Stimulated activated CD4-positive, alpha-beta T cell treated with anti-CD3 and anti-CD28 coated beads, Interleukin-4, amount 100 ng/mL, for 24 hours (primary cell): ENCODE measurements around the gene PCDH15.

Experiments
- DNase-seq: peaks from one replicate; pipeline ENCODE4 v3.0.0-alpha.2; 2020

PCDH15 gene

DNA sequence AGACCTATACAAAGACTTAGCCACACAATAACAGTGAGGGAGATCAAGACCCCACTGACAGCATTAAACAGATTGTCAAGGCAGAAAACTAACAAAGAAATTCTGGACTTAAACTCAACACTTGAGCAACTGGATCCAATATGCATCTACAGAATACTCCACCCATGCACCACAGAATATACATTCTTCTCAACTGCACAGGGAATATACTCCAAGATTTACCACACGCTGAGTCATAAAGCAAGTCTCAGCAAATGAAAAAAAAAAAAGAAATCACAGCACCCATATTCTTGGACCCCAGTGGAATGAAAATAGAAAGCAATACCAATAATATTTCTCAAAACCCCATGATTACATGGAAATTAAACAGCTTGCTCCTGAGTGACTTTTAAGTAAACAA is 680.2 kb downstream of the PCDH15 start:
- no peak for DNase-seq

DNA sequence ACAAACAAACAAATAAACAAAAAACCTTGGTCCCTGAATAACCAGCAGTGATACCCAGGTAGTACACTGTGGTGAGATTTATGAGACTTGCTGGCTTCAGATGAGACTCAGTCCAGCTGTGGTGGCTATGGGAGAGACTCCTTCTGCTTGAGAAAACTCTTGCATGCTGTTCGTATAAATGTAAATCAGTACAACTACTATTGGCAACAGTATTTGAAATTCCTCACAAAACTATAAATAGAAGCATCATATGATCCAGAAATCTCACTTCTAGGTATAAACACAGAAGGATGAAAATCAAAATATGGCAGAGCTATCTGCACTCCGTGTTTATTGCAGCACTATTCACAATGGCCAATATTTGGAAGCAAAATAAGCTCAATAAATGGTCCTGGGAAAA is 692.1 kb downstream of the PCDH15 start:
- no peak for DNase-seq

DNA sequence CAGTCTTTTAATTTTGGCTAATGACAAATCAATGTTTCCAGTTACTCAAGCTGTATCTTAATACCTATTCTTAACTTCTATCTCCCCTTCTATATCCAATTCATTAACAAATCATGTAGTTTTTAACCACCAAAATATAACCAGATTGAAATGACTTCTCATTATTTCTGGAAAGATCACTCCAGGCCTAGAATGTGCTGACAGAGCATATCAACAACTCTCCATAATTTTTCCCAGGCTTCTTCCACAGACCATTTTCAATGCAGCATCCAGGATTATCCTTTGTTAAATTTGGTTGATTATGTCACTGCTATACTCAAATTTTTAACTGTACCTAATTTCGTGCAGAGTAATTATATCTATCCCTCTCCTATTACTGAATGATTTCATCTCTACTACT is 704.1 kb downstream of the PCDH15 start:
- DNase-seq: no peak

DNA sequence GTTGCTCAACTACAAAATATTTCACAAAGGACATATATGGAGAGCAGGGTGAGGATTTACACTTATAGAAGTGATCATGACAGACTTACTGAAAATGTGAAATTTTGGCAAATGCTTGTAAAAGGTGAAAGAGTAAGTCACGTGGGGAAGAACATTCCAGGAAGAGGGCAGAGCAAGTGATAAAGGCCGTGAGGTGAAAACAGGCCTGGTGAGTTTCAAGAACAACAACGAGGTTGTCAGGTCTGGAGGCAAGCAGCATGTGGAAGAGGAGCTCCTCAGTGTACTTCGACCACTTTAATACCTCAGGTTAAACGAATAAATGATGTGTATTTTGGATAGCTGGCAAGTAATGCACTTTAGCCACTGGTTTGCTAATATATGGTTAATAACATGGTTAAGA is 706.7 kb downstream of the PCDH15 start:
- no peak for DNase-seq

DNA sequence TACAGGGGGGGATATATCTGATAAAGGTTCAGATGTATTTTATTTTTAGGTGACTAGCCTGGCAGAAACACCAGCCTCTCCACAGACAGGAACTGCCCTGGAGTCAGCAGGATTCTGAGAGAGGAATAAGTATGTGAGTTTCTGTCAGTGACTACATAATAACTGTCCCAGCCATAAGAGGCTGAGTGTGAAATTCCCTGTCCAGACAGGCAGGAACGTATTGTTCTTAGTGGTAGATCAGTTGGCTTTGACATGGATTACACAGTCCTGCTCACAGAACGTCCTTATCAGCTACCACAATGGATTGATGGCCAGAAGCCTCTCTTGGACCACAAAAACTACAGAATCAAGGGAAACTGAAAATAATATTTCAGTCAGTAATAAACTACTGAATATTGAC is 709.8 kb downstream of the PCDH15 start:
- no peak for DNase-seq

DNA sequence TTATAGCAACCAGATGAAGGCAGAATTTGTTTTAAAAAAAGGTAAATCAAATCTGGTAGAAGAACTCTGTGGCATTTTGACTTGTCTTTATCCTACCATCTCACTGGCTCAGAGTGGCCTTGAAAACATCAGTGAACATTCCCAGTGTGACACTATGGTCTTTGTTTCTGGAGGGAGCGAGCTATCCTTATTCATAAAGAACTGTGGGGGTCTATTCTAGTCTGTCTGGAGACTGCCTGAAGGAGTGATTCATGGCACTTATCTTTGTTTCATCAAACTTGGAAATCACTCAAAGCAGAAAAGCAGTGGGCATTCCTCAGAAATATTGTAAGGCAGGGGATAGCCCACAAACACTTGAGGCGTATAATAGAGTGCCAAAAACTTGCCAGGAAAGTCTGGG is 719.1 kb downstream of the PCDH15 start:
- DNase-seq: no peak

DNA sequence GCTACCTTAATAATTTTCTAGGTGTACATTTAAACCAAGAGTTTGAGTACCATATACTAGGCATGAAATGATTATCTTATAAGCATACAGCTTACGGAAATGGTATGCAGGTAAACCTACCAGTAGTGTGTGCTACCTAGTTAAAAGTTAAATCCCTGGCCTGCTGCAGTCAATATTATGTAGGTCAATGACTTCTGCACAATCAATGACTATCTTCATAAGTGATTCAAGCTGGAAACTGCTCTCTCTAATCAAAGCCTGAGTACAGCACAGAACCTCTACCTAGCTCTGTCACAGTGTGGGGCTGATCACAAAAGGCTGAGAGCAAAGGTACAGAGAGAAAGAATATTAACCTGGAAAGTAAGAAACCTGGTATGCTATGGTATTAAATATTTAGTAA is 733.7 kb downstream of the PCDH15 start:
- no peak for DNase-seq

DNA sequence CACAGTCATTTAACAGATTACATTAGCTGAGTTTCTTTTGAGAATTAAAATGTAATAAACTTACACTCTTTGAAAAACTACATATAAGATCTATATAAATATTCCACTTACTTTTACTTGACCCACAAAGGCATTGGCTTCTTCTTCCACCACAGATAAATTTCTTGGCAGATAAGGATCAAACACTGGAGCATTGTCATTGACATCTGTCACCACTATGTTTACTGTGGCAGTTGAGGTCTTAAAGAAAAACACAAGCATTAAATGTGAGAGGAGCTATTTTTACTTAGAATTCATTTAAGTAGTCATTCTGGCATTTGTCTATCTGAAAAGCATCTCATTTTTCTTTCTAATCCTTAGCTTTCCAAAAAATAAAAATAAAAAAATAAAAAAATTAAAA is 734.4 kb downstream of the PCDH15 start:
- no peak for DNase-seq

DNA sequence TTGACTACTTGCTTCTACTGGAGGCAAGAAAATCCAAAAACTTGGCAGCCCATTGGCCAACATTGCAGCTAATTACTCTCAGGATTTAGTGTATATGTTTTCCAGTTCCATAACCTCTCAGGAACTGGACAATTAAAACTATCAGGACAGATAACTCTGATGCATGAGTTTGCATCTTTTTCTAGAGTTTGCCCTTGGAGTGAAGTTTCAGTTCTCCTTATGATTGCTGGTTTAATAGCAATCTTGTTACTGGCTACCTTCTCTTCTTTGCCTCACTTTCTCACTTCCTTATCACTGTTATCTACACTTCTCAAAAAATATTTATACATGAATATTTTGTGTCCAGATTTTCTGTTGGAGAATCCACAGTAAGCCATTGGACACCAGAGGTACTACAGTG is 735.9 kb downstream of the PCDH15 start:
- DNase-seq: no peak

DNA sequence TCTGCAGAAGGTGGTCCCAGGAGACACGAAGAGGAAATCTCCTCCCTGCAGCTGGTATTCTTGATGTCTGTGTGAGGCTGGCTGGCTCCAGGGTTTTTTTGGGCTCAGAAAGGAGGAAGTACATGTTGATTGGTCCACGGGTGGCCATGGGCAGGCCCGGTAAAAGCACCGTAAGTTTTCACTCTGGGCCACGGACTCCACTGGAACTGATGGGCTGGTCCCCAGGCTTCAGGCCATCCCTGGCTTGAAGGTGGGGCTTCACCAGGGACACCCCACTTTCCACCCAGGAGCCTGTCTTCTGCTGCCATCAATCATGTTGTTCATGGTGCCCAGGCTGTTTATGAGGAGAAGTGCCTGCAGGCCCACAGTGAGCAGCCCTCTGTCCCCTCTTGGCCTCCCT is 736.8 kb downstream of the PCDH15 start:
- DNase-seq: no peak

DNA sequence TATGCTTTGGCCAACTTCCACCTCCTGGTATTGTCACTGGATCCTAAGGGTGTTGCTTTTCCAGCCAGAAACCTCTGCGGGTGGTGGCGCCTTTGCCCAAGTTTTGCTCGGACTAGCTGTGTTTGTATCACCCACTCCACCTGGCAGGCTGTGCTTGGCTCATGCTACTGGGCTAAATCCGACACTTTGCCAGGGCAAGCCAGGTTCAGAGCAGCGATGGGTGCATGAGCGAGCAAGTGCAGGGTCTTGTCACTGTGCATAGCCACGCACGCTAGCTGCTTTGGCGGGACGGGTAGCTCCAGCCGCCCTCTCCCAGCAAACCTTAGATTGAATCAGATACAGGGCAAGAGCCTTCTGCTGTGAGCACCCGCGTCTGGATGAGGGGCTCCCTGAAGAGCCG is 737.5 kb downstream of the PCDH15 start:
- no peak for DNase-seq

DNA sequence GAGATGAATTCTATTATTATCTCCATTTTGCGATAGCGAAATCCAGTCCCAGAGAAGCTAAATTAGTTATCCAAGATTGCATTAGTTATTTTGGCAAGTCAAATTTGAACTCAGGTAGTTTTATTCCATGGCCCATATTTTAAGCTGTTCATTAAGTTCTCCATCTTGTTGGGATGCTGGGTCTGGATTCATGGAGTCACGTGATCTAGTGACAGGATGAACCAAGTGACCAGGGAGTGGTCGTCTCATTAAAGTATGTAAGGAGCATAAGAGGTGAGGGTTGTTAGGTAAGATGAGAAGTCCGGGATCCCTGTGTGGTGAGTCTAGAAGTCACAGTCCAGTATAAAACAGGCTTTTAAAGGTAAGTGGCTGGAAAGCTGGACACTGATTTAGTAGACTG is 740.5 kb downstream of the PCDH15 start:
- no peak for DNase-seq

DNA sequence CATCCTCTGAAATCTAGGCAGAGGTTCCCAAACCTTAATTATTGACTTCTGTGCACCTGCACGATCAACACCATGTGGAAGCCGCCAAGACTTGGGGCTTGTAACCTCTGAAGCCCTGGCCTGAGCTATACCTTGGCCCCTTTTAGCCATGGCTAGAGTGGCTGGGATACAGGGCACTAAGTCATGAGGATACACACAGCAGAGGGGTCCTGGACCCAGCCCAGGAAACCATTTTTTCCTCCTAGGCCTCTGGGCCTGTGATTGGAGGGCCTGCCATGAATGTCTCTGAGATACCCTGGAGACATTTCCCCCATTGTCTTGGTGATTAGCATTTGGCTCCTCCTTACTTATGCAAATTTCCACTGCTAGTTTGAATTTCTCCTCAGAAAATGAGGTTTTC is 743.7 kb downstream of the PCDH15 start:
- no peak for DNase-seq

DNA sequence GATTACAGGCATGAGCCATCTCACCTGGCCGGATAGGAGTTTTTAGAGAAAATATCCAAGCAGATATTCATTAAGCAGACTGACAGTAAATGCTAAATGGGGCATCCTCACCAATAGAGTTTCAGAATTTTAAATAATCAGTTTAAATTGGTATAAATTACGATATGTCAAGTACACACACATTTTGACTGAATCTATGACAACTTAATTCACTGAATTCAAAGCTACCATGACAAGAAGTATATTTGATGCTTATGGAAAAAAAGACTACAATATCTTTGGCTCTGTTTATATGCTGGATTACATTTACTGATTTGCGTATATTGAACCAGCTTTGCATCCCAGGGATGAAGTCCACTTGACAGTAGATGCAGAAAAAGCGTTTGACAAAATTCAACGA is 774.7 kb downstream of the PCDH15 start:
- DNase-seq: no peak

DNA sequence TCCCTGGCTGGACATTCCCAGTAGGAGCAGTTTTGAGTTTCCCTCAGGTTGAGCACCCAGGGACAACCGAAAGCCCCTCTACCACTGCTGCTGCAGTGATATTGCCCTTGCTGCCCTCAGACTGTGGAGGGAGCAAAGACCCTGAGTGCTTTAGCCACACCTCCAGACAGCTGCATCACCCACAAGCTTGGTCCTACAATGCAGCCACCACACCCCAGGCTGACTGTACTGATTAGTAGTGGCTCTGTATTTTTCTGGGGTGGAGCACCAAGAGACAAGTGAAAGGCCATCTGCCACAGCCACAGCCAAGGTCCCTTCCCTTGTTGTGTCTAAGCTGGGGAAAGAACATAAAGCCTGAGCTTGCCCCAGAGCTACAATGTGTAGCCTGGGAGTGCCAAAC is 789.9 kb downstream of the PCDH15 start:
- DNase-seq: no peak

DNA sequence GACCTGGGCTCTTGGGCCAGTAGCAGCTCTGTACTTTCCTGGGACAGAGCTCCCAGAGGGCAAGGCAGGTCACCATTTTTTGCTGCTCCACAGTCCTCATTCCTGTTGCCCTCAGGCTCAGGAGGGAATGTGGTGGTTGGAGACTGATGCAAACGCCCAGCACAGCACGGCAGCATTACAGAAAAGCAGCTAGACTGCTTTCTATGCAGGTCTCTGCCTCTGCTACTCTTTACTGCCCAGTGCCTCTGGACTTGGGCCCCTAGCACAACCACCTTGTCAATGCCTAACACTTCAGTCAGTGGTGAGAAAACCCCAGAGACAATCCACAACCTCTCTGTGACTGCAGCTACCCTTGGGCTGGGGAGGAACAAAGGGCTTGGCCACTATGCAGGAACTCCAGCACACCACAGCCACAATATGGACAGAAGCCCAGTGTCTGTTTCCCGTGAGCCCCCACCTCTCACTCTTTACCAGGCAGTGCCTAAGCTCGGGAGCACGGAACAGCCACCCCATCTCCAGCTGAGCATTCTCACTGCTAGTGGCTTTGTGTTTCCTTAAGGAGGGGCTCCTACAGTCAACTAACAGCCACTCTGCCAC is 790.6 kb downstream of the PCDH15 start:
- DNase-seq: no peak

DNA sequence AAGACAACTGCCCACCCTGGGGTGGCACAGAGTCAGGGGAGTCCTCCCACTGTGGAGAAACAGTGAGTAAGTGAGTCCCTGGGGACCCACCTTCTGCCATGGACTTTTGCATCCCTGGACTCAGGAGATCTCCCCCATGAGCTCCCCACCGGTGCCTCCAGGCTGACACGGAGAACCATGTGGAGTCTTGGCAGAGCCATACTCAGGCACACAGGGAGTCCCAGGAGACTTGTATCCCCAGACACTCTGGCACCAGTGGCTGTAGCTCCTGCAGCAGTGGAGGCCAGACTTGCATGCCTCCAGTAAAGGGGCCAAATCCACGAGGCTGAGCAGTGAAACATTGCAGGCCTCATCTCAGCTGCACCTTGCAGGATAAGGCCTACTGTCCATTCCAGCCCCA is 791.4 kb downstream of the PCDH15 start:
- no peak for DNase-seq

DNA sequence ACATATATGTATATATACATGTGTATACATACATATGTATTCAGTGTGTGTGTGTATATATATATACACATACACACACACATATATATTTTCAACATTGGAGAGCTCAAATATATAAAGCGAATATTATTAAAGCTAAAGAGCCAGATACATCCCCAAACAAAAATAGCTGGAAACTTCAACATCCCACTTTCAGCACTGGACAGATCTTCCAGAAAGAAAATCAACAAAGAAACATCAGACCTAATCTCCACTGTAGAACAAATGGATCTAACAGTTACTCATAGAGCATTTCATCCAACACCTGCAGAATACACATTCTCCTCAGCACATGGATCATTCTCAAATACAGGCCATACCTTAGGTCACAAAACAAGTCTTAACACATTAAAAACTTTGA is 799.0 kb downstream of the PCDH15 start:
- no peak for DNase-seq

DNA sequence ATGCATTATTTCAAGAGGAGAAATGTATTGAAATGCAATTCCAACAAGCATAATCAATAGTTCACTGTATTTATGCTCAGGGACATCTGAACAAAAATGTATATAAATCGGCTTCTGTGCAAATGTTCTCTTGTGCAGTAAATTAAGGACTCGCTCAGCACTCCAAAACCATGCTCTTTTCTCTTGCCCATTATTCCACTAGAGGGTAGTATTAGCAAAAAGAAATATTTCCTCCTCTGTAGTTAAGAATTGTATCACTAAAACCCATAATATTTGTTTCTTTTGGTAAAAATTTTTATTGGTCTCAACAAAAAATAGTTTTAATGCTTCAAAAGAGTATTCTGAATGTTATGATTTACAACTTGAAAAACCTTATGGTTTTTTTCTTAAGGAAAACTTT is 803.1 kb downstream of the PCDH15 start:
- DNase-seq: no peak

DNA sequence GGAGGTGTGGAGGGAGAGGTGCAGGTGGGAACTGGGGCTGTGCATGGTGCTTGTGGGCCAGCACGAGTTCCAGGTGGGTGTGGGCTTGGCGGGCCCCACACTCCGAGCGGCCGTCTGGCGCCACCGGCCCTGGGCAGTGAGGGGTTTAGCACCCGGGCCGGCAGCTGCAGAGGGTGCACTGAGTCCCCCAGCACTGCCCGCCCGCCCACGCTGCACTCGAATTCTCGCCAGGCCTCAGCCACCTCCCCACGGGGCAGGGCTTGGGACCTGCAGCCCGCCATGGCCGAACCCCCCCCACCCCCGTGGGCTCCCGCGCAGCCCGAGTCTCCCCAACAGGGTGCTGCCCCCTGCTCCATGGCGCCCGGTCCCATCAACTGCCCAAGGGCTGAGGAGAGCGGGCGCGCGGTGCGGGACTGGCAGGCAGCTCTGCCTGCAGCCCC is 810.2 kb downstream of the PCDH15 start:
- no peak for DNase-seq

DNA sequence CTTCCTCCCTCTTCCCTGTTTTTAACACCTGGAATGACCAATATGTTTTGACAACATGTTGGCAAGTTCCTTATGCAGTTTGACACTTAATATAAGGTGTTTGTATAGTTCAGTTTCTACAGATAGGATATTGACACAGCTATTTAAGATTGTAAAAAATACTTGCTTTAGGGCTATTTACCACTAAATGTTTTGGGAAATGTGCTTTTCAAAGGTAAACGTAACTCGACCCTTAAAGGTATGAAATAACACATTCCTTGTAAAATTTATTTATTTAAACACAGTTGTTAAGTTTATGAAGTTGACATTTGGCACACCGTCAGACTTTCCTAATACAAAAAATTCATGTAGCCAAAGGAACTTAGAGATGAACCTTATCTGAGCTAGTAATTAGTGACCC is 817.6 kb downstream of the PCDH15 start:
- no peak for DNase-seq

DNA sequence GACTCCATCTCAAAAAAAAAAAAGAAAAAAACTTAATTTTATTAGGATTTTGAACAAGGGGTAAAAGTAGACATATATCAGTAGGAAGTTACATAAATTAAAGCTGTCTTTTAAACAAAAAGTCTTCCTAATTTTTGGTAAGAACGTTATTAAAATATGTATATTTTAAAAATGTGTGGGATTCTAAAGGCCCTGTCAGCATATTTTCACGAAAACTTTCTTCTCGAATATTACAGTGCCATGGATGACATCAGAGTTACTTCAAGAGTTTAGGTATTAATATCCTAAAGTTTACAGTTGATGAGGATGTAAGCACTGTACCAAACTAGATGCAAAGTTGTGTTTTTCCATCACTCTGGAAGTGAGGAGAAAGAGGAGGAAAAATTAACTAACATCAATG is 820.8 kb downstream of the PCDH15 start:
- no peak for DNase-seq

DNA sequence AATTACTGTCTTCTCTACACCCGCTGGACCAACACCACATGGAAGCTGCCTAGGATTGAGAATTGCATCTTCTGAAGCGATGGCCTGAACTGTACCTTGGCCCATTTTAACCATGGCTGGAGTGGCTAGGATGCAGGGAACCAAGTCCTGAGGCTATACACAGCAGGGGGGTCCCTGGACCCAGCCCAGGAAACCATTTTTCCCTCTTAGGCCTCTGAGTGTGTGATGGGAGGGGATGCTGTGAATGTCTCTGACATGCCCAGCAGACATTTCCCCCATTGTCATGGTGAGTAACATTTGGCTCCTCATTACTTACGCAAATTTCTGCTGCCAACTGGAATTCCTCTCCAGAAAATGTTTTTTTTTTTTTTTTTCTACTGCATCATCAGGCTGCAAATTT is 822.7 kb downstream of the PCDH15 start:
- no peak for DNase-seq

DNA sequence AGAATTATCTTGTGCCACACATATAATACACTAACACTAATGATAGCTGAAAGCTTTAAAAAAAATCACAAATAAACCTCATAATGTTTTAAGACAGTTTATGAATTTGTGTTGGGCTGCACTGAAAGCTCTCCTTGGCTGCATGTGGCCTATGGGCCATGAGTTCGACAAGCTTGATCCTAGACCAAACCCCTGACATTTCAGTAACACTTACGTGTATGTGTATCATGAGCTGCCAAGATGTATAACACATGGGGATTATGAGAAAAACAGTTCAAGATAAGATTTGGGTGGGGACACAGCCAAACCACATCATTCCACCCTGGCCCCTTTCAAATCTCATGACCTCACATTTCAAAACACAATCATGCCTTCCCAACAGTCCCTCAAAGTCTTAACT is 823.8 kb downstream of the PCDH15 start:
- DNase-seq: no peak

DNA sequence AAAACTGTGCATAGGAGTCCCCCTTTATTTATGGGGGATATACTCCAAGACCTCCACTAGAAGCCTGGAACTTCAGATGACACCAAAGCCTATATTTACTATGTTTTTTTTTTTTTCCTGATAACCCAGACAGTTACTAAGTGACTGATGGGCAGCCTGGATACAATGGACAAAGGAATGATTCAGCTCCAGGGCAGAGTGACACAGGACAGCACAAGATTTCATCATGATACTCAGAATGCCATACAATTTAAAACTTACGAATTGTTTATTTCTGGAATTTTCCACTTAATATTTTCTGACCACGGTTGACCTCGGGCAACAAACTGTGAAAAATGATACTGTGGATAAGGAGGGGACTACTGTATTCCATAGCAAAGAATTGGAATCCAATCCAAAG is 843.6 kb downstream of the PCDH15 start:
- DNase-seq: no peak

DNA sequence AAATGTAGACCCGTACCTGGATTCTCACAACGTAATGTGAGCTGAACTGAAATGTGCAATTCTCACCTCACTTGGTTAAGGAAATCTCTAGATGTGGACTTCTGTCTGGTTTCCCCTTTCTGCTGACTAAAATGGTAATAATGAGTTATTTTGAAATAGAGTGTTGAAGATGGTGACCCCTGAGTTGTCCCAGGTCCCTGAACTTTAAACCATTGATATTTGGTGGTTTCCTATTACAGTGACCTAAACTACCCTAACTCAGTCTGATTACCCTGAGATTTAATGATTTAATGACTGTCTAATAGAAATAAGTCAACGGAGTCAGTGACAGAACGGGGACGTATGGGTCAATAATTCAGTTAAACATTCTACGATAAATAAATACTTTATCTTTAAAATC is 845.9 kb downstream of the PCDH15 start:
- no peak for DNase-seq
